Measurements from ENCODE around the gene LMBRD2.

LMBRD2 gene

DNA sequence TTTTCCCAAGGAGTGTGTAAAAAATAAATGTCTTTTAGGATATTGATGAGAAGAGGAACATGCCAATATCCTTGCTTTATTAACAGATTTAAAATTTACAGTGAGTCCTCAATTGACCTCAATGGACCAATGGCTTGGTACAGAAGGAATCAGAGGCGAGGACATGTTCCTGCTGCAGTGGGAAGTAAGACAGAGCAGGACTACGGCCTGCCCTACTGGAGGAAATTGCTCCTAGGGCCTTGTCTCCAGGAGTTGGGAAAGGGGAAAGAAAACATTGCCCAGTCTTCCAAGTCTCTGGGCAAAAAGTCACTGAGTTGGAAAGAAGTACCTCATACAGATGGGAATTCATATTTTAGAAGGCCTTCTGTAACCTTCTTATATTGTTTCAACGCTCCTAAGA lies 51.9 kb downstream of the LMBRD2 start:
- no peak for DNase-seq

DNA sequence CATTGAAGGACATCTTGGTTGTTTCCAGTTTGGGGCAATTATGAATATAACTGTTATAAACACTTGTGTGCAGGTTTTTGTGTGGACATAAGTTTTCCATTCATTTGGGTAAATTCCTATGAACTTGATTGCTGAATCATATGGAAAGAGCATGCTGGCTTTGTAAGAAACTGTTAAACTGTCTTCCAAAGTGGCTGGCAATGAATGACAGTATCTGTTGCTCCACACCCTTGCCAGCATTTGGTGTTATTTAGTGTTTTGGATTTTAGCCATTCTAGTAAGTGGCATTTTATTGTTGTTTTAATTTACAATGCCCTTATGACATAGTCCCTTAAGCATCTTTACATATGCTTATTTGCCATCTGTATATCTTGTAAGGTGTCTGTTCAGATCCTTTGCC lies 55.2 kb downstream of the LMBRD2 start:
- no peak for DNase-seq

DNA sequence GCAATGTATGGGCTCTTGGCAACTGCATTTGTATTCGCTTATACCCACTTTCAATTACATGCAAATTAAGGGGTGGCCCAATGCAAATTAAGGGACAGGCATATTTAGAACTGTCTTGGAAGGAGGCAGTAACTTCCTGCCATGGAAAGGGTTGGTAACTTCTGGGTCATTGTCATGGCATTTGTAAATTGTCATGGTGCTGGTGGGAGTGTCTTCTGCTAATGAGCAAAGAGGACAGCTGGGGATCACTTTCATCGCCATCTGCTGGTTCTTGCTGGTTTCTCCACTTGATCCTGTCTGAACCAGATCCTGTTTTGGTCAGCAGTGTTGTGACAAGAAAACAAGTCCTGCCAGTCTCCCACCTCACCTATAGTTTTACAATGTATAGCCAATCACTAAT lies 61.7 kb downstream of the LMBRD2 start:
- peak; percentile 80 for DNase-seq

- peak; percentile 77 for DNase-seq
Observed at GRCh38 chr5:36079200-36079781, 72.4 kb downstream of the LMBRD2 start.

- no peak for DNase-seq
Observed at GRCh38 chr5:36078430-36078829, 73.3 kb downstream of the LMBRD2 start.

DNA sequence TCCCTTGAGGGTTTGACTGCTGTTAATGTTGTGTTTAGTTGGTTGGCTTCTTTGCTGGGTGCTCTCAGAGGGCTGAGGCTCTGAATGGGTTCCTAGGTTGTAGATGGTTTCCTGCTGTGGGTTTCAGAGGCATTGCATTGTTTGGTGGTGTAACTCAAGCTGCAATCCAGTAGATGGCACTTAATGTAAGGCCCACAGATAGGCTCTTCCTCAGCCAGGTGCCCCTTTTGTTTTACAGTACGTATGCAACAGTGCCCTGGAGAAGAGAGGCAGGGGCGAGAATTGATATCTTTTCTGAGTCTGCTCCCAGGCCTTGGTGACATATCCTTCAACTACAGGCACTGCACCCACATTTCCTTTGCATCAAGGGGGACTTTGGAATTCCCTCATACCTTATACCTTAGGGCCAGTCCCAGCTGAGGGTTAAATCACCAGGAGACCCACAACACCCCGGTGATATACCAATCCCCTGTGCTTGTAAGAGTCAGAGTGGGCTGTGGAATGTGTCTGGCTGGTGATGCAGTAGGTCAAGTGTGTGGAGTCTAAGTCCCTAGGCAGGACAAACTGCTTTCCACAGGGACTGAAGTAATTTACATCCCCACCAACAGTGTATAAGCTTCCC lies 78.0 kb downstream of the LMBRD2 start:
- DNase-seq = no peak

DNA sequence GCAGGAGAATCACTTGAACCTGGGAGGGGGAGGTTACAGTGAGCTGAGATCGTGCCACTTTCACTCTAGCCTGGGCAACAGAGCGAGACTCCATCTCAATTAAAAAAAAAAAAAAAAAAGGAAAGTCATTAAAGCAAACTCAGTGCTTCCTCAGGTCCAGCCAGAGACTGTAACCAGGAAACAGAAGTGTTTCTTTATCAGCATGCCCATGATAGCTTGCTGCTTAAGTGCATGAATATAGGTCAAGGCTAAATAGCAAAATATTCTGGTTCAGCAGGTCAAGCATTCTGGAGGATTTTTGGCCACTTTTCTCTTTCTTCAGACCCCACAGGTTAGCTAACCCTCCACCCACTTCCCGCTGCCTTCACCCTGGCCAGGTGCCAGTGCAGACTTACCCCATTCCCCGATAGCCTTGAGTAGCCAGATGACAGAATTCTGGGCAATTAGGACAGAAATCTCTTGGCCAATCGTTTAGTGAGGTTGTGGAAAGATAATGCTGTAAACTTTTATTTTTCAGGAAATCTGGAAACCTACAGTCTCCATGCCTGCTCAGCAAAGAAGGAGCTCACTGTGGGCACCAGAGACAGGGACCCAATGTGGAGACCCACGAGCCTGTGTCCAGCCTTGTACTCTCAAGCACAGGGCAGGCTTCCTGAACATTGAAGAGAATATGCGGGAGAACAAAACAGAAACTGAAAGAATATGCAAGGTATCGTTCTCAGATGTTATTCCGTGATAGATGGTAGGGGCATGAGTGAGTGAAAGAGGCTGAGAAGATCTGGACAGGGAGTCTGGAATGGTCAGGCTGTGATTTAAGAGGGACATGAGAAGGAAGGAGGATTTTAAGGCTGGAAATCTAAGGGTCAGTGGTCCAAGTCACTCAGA lies 80.8 kb downstream of the LMBRD2 start:
- no peak for DNase-seq

- DNase-seq = no peak
Observed at GRCh38 chr5:36068751-36069281, 82.9 kb downstream of the LMBRD2 start.

DNA sequence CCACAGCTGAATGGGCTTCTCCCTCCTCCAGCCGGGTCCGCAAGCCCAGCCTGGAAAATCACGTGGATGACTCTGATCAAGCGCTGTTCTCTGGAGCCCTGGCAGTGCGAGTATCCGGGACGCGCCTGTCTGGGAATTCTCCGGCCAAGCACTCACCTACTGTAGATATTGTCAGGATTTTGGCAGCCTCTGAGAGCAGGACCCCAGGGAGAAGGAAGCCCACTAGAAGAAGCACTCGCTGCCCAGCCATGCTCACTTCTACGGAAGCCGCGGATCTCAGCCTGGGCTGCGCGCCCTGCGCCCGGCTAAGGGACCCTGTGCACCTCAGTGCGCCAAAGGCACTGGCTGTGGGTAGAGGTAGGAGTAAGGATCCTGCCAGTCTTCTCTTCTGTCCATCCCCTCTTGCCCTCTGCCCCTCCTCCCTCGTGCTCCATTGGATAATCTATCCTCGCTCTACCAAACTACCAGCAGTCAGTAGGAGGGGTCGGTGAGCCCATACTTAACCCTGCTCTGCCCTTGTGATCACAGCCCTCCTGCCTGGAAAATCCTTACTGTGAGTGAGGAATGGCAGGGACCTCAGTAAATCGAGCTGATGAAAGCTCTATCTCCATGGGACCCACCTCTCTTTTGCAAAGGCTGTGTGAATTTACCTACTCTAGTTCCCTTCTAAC lies 85.0 kb downstream of the LMBRD2 start, which contains the start of gene UGT3A2:
Gene UGT3A2 (minus strand): TSS at position 343 of the 671 bp plus-strand sequence. CDS start 93 bp downstream, at position 250.
- peak; percentile 94 for DNase-seq

- DNase-seq = no peak
Observed at GRCh38 chr5:36066001-36066539, 85.6 kb downstream of the LMBRD2 start.

DNA sequence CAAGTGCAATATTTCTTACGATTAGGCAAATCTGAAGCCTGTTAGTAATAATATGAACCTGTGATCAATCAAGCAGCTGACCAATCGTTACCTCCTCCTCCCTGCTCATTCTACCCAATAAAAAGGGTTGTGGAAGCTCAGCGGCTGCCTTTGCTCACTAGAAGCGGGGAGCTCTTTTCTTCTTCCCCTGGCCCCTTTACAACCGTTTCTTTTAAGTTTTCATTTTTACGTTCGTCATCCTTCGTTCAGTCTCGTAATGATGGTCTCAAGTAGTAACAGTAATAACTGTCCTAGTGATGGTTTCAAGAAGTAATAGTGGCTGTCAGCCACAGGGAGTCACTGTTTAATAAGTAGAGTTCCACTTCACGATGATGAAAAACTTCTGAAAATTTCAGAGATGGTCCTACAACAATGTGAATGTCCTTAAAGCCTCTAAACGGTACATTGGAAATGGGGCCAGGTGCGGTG lies 91.2 kb downstream of the LMBRD2 start:
- no peak for DNase-seq

GRCh38 chr5:36059571-36060419 lies 91.9 kb downstream of the LMBRD2 start:
- no peak for DNase-seq

- DNase-seq = no peak
Observed at GRCh38 chr5:36058776-36059175, 92.9 kb downstream of the LMBRD2 start.

DNA sequence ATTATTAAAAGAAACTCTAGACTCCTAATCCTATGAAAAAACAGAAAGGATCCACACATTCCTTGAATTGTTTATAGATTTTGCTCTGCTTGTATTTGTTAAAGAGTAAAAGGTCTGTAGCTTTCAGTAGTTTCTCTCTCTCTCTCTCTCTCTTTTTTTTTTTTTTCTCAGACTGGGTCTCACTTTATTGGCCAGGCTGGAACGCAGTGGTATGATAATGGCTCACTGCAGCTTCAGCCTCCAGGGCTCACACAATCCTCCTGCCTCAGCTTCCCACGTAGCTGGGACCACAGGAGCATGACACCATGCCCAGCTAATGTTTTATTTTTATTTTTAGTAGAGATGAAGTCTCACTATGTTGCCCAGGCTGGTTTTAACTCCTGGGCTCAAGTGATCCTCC lies 94.3 kb downstream of the LMBRD2 start:
- DNase-seq = no peak

- no peak for DNase-seq
Observed at GRCh38 chr5:36056422-36056821, 95.3 kb downstream of the LMBRD2 start.

GRCh38 chr5:36055984-36056383 lies 95.7 kb downstream of the LMBRD2 start:
- DNase-seq = no peak

DNA sequence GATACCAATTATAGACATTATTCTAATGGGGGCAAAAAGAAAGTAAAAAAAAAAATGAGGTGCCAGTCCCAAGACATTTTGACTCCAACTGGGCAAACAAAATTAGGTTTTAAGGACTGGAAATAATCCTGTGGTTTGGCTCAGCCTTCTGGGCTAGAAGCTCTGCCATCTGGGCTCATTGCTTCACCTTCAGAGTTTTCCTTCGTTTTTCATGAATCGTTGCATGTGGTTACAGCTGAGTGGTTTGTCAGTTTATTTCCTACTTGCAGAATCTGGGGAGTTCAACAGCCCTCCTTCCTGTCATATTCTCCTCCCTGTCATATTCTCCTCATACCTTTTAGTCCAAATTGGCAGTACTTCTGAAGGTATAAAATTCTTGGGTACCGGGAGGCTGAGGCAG lies 97.0 kb downstream of the LMBRD2 start:
- DNase-seq = no peak

DNA sequence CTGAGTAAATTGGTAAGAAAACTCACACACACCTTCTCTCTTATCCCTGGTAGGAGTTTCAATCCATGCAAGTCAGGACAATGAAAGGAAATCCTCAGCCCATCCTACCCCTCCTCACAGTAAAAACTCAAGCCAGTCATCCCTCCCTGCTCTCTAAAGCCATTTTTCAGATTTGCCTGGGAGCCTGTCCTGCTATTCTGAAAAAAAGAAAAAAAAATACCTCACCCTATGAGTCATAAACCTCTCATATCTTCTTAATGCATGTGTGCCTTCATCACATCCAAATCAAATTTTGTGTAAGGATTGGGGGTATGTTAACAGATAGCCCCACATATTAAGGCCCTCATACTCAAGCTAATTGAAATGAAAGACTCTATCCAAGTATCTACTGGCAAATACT lies 99.1 kb downstream of the LMBRD2 start:
- DNase-seq = no peak

GRCh38 chr5:36049949-36050348 lies 101.7 kb downstream of the LMBRD2 start:
- DNase-seq = no peak
